CD4-positive, alpha-beta T cell (primary cell): ENCODE data around the gene PRIMA1. TPM values are rescaled to one million over a fixed set of nuclear protein-coding genes. Genes with fewer than 3 reads are reported as not detected.

ENCODE experiments used
- ATAC-seq: fragments of 200-7000 bp; cut with Tn5 transposase; one replicate; pipeline ENCODE4 v1.10.0; 2022; ENCODE audit warnings: mild to moderate bottlenecking; ENCODE audit not compliant: poor library complexity
- CTCF ChIA-PET: fragments of 350-600 bp; sonication (Branson Sonifier 250); formaldehyde crosslinking; loops from one replicate; lab custom pipeline; 2021; ENCODE audit warnings: antibody characterized with exemption, inconsistent platforms; lab: Charles Lee
- POLR2A ChIA-PET: fragments of 350-600 bp; sonication (Branson Sonifier 250); formaldehyde crosslinking; loops from one replicate; lab custom pipeline; 2021; ENCODE audit warnings: antibody characterized with exemption, inconsistent platforms; lab: Charles Lee
- DNase-seq, 14 experiments: peaks; one replicate each; pipeline ENCODE4 v3.0.0-alpha.2; 2013 to 2020; ENCODE audit warnings: mixed read lengths in 2 of 14
- H3K27ac ChIP-seq, 2 donors: one replicate each; pipeline versions ENCODE4 v1.5.1 to v1.7.0; 2013; ENCODE audit warnings: low read length in 2 of 2, low read depth in 1 of 2, mild to moderate bottlenecking in 1 of 2
- H3K27me3 ChIP-seq, 2 experiments: 1 replicate in 1 of 2; 2 replicates in 1 of 2; pipeline versions ENCODE4 v1.6.1 to v1.7.0; 2013; ENCODE audit warnings: low read length in 2 of 2, control low read depth in 1 of 2, mild to moderate bottlenecking in 1 of 2, moderate library complexity in 1 of 2; ENCODE audit not compliant: insufficient read depth in 2 of 2, control insufficient read depth in 1 of 2
- H3K36me3 ChIP-seq: one replicate; pipeline ENCODE4 v1.6.1; 2013; ENCODE audit warnings: low read length, control low read depth; ENCODE audit not compliant: insufficient read depth
- H3K4me1 ChIP-seq: one replicate; pipeline ENCODE4 v1.6.1; 2013; ENCODE audit warnings: low read length, control low read depth; ENCODE audit not compliant: insufficient read depth
- H3K4me3 ChIP-seq: one replicate; pipeline ENCODE4 v1.5.1; 2013; ENCODE audit warnings: mild to moderate bottlenecking, low read length, moderate library complexity
- H3K9me3 ChIP-seq, 2 experiments: 1 replicate in 1 of 2; 2 replicates in 1 of 2; pipeline versions ENCODE4 v1.6.1 to v1.7.0; 2013; ENCODE audit warnings: low read length in 2 of 2, mild to moderate bottlenecking in 2 of 2, control low read depth in 1 of 2, moderate library complexity in 1 of 2; ENCODE audit not compliant: control insufficient read depth in 1 of 2, insufficient read depth in 1 of 2
- H3K27ac Mint-ChIP-seq: one replicate; pipeline ENCODE4 v1.8.0; 2020; ENCODE audit warnings: mixed read lengths
- H3K27me3 Mint-ChIP-seq: one replicate; pipeline ENCODE4 v1.8.0; 2021; ENCODE audit warnings: mixed read lengths
- H3K36me3 Mint-ChIP-seq: one replicate; pipeline ENCODE4 v1.8.0; 2021; ENCODE audit warnings: low read depth, mixed read lengths
- H3K4me1 Mint-ChIP-seq: one replicate; pipeline ENCODE4 v1.8.0; 2021; ENCODE audit warnings: low read depth, mixed read lengths
- H3K4me3 Mint-ChIP-seq: one replicate; pipeline ENCODE4 v1.8.0; 2020; ENCODE audit warnings: mild to moderate bottlenecking, mixed read lengths
- H3K9me3 Mint-ChIP-seq: one replicate; pipeline ENCODE4 v1.8.0; 2020; ENCODE audit warnings: mixed read lengths
- intact Hi-C, 2 experiments: fragments of 100-400 bp; cut with DNase I in 1 of 2; cut with micrococcal nuclease in 1 of 2; formaldehyde crosslinking; loops; one replicate each; pipeline versions ENCODE4 v1.15.1 to v1.9.0; 2023 to 2025; cut with DNase I, micrococcal nuclease
- total RNA-seq, 174 experiments: library from RNA in 2 of 174; stranded (reverse) in 2 of 174; gene quantifications; one replicate each; pipeline ENCODE4 v1.2.3 and lab custom pipeline; 2021 to 2026
- TF ChIP-seq, protein P1 (sequence below): fragments of 200-600 bp; IDR thresholded peaks from one replicate; pipeline ENCODE4 v1.8.0; 2022; ENCODE audit warnings: antibody characterized with exemption, mild to moderate bottlenecking

The PRIMA1 gene
- total RNA-seq, 2 experiments from 2014 or later: not detected

DNA sequence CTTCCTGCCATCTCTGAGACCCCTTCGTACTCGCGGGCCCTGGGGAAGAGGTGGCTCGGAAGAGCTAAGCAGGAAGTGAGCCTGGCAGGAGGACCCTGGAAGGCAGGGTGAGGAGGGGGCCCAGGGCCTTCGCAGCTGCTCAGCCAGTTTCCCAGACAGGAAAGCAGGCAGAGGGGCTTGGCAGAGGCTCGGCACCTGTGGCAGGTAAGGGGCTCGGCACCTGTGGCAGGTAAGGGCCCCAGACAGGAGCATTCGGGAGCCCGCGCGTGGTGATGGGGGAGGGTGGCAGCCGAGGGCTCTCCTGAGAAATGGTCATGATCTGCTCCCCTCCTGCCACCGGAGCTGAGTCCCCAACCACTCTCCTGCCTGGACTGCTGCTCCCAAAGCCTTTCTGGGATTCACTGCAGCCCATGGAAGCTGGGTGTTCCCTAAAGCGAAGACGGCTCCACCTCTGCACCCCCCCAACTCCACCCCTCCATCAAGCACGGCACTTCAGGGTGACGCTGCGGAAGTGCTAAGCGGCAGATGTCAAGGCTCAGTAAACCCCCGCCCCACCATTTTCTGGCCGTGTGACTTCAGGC is 63.2 kb downstream of the PRIMA1 start:
- Mint-ChIP-seq H3K4me1 (no peaks in the 10 kb centered on the region), H3K36me3 (no peaks in the 10 kb centered on the region), H3K27me3 (no peaks in the 10 kb centered on the region), H3K9me3 (peaks cover 4% of the 10 kb centered on the region), H3K4me3 (no peak overlapping the region), H3K27ac (no peak overlapping the region)
- Histone ChIP-seq H3K4me1 (no peaks in the 10 kb centered on the region), H3K27ac (no peak overlapping the region), H3K27me3 (no peaks in the 10 kb centered on the region), H3K36me3 (no peaks in the 10 kb centered on the region), H3K9me3 (peaks cover 0 to 10% of the 10 kb centered on the region in 2 experiments), H3K4me3 (no peak overlapping the region)
- ATAC-seq (no peak), DNase-seq (no peak)
- CTCF ChIA-PET: no interaction called here
- POLR2A ChIA-PET: no interaction called here
- TF ChIP-seq, protein P1, sequence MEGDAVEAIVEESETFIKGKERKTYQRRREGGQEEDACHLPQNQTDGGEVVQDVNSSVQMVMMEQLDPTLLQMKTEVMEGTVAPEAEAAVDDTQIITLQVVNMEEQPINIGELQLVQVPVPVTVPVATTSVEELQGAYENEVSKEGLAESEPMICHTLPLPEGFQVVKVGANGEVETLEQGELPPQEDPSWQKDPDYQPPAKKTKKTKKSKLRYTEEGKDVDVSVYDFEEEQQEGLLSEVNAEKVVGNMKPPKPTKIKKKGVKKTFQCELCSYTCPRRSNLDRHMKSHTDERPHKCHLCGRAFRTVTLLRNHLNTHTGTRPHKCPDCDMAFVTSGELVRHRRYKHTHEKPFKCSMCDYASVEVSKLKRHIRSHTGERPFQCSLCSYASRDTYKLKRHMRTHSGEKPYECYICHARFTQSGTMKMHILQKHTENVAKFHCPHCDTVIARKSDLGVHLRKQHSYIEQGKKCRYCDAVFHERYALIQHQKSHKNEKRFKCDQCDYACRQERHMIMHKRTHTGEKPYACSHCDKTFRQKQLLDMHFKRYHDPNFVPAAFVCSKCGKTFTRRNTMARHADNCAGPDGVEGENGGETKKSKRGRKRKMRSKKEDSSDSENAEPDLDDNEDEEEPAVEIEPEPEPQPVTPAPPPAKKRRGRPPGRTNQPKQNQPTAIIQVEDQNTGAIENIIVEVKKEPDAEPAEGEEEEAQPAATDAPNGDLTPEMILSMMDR: no peak
- intact Hi-C loops: no loop called here

DNA sequence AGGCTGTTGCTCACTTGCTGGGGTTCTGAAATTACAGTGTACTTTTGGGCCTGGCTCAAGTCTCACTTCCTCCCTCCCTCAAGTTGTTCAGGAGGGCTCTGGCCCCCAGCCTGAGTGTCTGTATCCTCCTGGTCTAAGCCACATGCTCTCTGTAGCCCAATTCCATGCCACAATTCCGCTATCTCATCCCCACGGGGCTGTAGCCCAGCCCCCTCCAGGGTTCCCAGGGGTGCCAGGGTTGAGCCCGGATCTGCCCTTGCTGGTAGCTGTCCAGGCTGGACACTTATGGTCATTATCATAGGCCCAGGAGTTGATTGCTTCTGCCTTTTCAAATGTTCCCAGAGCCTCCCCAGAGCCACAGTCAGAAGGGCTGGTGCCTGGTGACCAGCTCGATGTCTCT is 65.3 kb downstream of the PRIMA1 start:
- H3K27me3 Mint-ChIP-seq: no peaks in the 10 kb centered on the region
- H3K27ac ChIP-seq: no peak overlapping the region
- ATAC-seq: no peak
- H3K4me3 Mint-ChIP-seq: no peak overlapping the region
- no peaks in the 10 kb centered on the region for H3K36me3 ChIP-seq
- peaks cover 4% of the 10 kb centered on the region for H3K9me3 Mint-ChIP-seq
- H3K9me3 ChIP-seq: peaks cover 0 to 10% of the 10 kb centered on the region in 2 experiments
- H3K27ac Mint-ChIP-seq: no peak overlapping the region
- intact Hi-C loops: no loop called here
- no peak overlapping the region for H3K4me3 ChIP-seq
- POLR2A ChIA-PET: no interaction called here
- TF ChIP-seq, protein P1: no peak
- peak in 1 of 14 experiments; percentile 11 for DNase-seq
- CTCF ChIA-PET: no interaction called here
- no peaks in the 10 kb centered on the region for H3K4me1 ChIP-seq
- H3K27me3 ChIP-seq: no peaks in the 10 kb centered on the region
- H3K4me1 Mint-ChIP-seq: no peaks in the 10 kb centered on the region
- H3K36me3 Mint-ChIP-seq: no peaks in the 10 kb centered on the region

DNA sequence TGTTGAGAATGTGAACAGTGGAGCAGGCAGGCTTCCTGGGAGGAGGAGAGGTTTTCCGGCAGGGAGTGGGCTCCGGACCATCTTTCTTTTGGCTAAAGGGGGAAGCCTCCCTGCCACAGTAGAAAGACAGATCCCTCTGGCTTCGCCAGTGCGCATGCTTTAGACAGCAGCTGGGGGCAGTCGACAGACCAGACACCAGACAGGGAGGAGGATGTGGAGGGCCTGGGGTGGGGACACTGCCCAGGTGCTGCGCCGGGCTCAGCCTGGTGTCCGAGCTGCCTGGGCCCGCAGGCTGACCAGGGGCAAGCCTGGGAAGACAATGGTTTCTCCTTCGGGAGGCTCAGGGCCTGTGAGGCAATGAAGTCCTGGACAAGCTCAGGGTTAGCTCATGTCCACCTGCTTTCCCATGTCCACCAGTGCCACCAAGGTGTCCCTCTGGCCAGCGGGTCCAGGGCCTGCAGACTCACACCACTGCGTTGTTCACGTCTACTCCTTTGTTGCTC is 67.3 kb downstream of the PRIMA1 start:
- ATAC-seq (no peak), DNase-seq (no peak)
- no peaks in the 10 kb centered on the region for H3K4me1 ChIP-seq
- Mint-ChIP-seq H3K4me3 (no peak overlapping the region), H3K27ac (no peak overlapping the region), H3K27me3 (no peaks in the 10 kb centered on the region), H3K4me1 (no peaks in the 10 kb centered on the region), H3K36me3 (no peaks in the 10 kb centered on the region), H3K9me3 (peaks cover 4% of the 10 kb centered on the region)
- POLR2A ChIA-PET: no interaction called here
- H3K4me3 ChIP-seq: no peak overlapping the region
- H3K9me3 ChIP-seq: peaks cover 0 to 10% of the 10 kb centered on the region in 2 experiments
- TF ChIP-seq, protein P1: no peak
- H3K27me3 ChIP-seq: no peaks in the 10 kb centered on the region
- intact Hi-C loops: no loop called here
- CTCF ChIA-PET: no interaction called here
- no peak overlapping the region for H3K27ac ChIP-seq
- no peaks in the 10 kb centered on the region for H3K36me3 ChIP-seq
